Sciatic nerve (tissue), 2 donors: ENCODE results near the gene LURAP1L. TPM values are rescaled to one million over a fixed set of nuclear protein-coding genes. Genes with fewer than 3 reads are reported as not detected.

Experiments
- ATAC-seq: fragments of 200-7000 bp; cut with Tn5 transposase; one replicate; pipeline ENCODE4 v1.9.1; 2020; ENCODE audit warnings: mild to moderate bottlenecking, moderate library complexity
- DNase-seq: peaks from one replicate; pipeline ENCODE4 v3.0.0-alpha.2; 2020; ENCODE audit warnings: low spot score
- intact Hi-C: fragments of 100-400 bp; cut with DNase I; formaldehyde crosslinking; loops from one replicate; pipeline ENCODE4 v1.14.2; 2022
- total RNA-seq: library from RNA; stranded (reverse); fragmentation: NEBNext Ultra II Directional; extraction: Animal tissue kit (Norgen Biotek cat#: 25700); gene quantifications from one replicate; pipeline ENCODE4 v1.2.1, GENCODE V29; 2021
- donor health status: DM: no; HTN: no; CAD: no.
- donor health status: DM: no; HTN: no; CAD: no.

Gene LURAP1L
- total RNA-seq, 1 donor from 2014 or later, result 7.8 TPM

DNA sequence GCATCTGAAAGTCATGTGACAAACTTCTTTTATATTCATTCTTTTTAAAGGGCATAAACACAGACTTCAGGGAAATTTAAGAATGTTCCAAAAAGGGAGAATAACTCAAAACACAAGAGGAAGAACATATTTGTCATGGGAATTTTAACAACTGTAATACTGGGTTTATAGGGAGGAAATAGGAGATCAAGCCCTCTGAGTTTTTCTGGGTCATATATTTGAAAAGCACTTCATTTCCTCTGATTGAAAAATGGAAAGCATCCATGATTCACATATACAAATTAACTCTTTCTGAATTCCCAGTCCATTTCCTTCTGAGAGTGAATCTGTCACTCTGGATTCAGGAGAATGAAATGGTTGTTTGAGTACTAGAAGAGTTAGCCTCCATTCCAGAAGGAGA is 26.8 kb downstream of the LURAP1L start:
- no peak for ATAC-seq
- no peak for DNase-seq
- intact Hi-C loops, result no loop called here

DNA sequence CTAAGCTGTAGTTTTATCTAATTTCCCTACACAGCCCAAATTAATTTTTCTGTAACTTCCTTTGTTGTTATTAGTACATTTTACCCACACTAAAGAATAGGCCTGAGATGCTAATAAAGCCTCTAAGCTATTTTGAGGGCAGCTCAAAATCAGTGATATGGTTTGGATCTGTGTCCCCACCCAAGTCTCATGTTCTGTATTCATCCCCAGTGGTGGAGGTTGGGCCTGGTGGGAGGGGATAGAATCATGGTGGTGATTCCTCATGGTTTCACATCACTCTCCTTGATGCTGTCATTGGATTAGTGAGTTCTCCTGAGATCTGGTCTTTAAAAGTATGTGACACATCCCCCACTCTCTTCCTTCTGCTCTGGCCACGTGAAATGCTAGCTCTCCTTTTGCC is 27.3 kb downstream of the LURAP1L start:
- intact Hi-C loops, result no loop called here
- DNase-seq, result no peak
- ATAC-seq, result no peak

DNA sequence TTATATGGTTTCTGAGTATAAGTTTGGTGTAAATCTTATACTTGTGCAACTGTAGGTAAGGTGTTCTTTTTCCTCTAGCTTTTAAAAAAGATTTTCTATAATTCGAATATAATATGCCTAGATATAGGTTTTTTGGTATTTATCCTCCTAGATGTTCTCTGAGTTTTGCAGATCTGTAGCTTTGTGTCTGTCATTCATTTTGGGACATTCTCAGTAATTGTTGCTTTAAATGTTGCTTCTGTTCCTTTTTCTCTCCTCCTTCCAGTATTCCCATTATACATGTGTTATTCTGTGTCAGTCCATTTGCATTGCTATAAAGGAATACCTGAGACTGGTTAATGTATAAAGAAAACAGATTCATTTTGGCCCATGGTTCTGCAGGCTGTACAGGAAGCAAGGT is 33.7 kb downstream of the LURAP1L start:
- ATAC-seq (no peak), DNase-seq (no peak)
- intact Hi-C loops, result no loop called here

DNA sequence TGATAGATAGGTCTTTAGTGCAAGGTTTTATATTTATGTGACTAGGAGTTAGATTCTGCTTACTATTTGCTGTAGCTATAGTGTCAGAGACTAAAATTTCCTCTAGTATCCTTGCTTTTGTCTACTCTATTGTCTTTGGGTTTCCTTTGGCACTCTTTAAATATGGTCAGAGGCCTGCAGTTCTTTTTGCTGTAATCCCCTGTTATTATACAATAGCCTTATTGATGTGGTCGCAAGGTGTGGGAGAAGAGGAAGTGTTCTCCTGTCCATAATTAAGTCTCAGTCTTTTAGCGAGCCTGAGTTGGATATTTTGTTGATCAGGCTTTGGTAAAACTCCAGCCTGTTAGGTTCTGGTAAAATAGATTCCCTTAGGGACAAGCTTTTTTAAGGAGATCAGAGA is 34.9 kb downstream of the LURAP1L start:
- ATAC-seq, result no peak
- intact Hi-C loops, result no loop called here
- no peak for DNase-seq

DNA sequence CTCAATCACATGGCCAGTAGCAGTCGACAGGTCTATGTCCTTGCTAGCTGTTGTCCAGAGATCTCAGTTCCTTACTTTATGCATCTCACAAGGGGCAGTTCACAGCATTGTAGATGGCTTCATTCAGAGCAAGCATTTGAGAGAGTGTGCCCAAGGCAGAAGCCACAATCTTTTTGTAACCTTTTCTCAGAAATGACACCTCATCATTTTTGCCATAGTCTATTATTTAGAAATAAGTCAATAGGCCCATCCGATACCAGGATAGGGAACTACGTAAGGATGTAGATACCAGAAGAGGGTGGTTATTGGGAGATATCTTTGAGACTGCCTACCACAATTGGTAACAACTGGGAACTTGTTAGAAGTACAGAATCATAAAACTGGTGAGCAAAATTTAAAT is 37.1 kb downstream of the LURAP1L start:
- DNase-seq (no peak), ATAC-seq (no peak)
- intact Hi-C loops, result no loop called here

DNA sequence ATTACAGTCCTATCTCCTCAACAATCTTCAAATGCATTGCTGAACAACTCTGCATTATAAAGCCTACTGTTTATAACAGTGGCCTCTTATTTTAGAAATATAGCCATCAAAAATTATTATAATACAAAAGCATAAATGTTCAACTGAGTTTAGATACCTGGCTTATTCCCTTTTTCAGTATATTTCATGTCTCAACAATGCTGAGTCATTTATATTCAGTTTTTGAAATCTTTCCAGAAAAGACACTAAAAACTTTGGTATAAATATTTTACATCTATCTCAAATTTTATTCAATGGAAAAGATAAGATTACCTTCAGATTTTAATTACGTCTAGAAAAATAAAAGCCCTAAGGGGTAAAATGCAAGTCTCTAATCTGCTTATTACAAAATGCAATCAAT is 37.9 kb downstream of the LURAP1L start:
- DNase-seq (no peak), ATAC-seq (no peak)
- intact Hi-C loops, result no loop called here

DNA sequence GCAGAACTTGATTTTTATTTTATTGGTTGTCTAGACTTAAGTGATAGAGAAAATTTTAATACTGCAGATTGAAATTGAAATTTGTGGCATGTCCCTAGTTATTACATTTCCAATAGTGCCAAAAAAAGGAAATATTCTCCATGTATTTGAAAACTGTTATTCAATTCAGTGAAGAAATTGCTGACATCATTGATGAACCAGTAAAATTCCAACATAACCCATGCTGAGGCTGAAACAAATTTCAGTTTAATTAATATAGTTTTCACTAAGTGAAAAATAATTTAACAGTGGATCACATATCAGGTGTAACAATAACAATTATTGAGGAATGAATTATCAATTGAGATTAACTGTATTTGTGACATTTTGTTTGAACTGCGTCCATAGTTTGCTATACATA is 38.7 kb downstream of the LURAP1L start:
- DNase-seq (no peak), ATAC-seq (no peak)
- intact Hi-C loops, result no loop called here

DNA sequence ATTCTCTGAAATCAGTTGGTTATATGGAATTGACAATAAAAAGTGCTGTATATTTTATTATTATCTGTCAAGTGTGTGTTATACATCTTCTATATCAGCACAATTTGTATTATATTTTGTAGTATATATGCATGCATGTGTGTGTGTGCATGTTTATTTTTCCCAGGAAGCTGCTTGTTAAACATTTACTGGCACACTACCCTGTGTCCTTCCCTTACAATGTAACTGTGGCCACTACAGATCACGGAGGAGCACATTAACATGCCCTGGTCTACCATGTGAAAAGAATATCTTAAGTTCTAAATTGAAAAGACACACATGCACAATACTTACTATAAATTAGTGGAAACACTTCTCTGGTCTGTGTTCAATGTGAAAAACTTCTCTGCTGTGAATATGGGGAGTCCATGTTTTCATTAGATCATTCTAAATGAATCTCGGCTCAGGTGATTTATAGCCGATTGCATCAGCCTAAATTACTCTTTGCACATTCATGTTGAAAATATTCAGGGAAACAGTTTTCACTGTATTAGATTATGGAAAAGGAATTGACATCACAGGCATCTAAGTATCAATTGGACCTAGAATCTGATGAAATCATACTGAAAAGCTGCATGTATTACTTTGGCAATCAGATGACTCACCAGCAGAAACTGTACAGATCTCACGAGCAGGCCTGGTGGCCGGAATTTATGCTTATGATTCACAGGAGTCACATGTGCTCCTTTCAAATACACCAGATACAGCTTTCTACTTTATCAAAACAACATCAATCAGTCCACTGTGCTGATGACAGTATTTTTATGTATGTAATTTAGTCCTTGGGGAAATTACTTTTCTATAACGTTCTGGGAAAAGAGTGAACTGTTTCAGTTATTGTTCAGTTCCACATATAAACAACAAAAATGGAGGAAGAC is 39.4 kb downstream of the LURAP1L start:
- intact Hi-C loops, result no loop called here
- peak; percentile 63 for DNase-seq
- peak; percentile 88 for ATAC-seq

DNA sequence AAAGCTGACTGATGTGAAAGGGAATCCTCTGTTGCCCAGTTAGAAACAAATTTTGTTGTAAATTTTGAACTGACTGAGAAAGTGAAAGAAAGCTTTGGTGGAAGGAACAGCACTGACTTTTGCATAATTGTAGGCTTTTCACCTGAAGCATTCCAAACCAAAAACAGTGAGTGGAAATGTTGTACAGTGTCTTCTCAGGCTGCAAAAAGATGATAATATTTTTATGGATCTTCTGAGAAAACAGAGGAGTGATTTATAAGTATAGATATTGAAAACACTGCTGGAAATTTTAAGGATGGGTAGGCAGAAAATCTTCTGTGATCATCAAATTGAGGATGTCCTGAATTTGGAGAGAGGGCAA is 40.0 kb downstream of the LURAP1L start:
- no peak for ATAC-seq
- intact Hi-C loops, result no loop called here
- no peak for DNase-seq

DNA sequence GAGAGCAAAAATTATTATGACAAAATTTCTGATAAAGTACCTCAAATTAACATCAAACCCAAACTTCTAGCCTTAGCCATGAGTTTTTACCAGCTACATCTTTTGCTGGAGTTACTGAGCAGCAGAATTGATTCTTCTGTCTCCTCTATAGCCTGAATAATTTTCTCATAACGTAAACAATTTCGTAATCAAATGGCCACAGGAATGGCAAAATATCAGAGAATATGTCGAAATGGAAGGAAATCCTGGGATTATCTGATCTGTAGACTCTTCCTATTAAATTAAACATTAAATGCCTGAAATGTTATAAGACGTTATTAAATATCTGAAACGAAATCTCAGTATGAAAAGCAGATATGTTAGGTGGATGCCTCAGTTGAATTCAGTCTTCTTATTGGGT is 41.1 kb downstream of the LURAP1L start:
- DNase-seq (no peak), ATAC-seq (no peak)
- intact Hi-C loops, result no loop called here

DNA sequence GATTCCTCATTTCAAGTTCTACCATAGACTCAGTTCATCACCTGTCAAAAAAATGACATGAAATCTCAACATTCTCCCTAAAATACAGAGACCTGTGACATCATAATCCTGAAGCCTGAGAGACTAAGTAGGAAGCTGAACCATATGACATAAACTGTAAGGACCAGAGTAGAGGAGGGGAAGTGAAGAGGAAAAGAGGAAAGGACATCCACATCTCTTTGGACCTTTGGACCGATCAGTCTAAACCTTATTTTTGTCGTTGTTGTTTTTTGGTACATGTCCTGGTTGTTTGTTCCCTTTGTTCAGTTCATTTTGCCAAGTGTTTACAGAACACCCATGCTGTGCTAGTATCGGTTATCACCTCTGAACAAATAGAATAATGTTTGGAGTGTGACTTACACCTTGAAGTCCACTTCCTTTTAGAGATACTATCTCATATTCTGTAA is 41.9 kb downstream of the LURAP1L start:
- no peak for DNase-seq
- intact Hi-C loops, result no loop called here
- no peak for ATAC-seq

DNA sequence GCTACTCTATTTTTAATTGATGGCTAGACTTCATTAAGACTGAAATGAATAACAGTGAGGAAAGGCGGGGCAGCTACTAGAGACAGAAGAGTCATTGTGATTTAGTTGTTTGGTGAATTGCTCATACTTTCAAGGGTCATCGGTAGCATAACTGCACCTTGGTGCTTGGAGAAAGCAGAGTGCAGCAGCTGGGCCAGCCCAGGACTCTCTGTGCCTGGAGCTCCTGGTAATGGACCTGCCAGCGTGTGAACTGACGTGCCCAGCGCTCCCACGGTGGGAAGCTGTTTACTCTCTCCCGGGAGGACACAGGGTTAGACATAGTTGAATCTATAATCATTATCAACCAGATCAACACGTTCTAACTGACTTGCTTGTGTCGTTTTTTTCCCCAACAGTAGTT is 42.9 kb downstream of the LURAP1L start:
- peak; percentile 68 for ATAC-seq
- intact Hi-C loops, result no loop called here
- DNase-seq, result no peak

DNA sequence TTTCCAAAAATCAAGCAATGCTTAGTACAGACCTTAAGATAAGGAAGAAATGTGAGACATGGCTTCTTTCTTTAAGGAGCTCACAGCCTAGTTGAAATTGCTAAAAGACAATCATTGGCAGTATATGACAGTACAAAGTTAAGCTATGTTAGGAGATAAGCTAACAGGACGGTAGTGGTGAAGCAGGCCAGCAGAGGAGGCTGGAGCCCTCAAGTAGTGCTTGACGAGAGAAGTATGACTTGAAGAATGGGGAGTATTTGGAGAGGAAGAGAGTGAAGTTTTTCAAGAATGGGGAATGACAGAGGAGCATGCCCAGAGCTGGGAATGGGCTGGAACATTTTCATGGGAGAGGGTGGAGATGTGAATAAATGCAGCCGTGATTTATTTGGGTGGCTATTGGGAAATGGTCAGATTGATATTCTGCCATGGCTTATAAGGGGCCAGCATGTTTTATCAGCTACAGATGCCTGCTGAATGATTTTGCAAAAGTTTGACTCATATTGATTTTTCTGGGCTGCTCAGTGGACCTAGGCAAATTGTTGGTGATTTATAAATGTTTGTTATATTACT is 43.7 kb downstream of the LURAP1L start:
- DNase-seq, result no peak
- intact Hi-C loops, result no loop called here
- no peak for ATAC-seq

DNA sequence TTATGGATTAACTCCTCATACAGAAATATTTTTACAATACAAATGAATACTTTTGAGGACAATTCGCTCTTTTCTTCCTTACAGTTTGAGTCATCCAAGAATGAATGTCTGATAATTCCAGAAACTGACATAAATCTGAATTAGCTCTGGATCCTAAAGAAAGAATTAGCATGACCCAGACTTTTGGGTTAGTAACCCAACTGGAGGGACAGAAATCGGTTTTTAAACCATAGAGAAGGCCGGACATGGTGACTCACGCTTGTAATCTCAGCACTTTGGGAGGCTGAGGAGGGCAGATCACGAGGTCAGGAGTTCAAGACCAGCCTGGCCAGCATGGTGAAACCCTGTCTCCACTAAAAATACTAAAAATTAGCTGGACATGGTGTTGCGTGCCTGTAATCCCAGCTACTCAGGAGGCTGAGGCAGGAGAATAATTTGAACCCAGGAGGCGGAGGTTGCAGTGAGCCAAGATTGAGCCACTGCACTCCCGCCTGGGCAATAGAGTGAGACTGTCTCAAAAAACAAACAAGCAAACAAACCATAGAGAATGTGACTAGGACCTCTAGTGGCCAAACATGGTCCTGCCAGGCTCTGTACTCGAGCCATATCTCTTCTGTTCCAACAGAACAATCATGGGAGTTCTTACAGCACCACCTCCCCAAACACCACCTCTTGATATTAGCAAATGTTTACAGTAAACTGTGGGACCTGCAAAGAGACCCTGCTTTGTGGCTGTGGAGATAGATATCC is 44.8 kb downstream of the LURAP1L start:
- no peak for ATAC-seq

DNA sequence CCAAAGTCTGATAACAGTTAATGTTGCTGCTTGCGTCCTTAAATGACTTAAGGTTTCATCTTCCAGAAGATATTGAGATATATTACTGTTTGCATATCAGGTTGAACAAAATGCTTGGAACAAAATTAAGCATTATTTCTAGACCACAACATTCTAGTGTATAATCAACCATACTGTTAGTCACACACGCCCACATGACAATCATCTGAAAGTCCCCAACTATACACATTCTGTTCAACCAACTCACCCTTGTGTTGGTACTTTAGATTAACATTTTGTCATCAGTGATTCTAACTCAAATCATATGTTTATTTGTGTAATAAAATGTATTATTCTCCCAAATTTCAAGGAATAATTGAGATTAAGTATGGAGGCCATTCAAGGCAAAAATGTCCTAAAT is 47.3 kb downstream of the LURAP1L start:
- no peak for ATAC-seq
- intact Hi-C loops, result no loop called here
- no peak for DNase-seq

More for the DNA sequence above, 44.8 kb downstream of the LURAP1L start:
- intact Hi-C loops, result no loop called here
- DNase-seq, result no peak

DNA sequence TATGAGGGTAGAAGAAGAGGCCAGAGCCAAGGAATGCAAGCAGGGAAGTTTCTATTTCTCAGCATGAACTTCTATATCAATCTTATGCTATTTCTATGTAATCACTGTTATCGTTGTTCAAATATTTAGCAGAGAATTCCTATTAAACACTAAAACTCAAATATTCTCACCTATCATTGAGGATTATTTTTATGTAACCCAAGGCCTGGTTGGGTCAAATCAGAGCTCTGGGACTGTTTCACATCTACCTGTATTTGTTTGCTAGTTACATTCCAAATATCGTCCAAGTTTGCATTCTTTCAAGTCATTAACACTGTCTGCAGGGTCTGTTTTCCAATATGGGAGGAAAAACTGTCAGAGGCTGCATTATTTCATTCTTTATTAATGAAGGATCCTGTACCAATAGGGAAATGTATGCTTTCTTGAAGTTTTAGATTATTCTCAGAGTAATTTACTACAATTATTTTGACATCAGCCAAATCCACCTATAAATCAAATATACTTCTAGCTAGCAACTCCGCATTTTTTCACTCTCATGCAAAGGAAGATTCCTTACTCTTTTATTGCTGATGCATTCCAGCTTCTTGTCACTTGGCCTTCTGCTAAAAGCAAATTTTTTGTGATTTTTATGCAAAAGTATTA is 52.2 kb downstream of the LURAP1L start:
- intact Hi-C loops, result no loop called here
- DNase-seq, result no peak
- ATAC-seq, result no peak

DNA sequence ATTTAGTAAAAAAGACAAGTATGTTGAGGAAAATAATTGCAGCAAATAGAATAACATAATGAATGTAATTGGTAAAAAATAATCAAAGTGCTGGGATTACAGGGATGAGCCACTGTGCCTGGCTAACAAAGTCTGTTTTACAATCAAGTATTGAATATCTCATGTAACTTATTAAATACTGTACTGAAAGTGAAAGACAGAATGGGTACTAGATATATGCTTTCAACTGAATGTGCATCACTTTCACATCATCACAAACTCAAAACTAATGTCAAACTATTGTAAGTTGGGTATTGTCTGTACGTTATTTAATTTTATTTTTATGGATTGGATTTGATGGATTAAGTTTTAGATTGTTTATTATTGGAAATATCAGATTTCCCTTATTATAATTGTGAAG is 58.9 kb downstream of the LURAP1L start:
- intact Hi-C loops, result no loop called here
- DNase-seq, result no peak
- no peak for ATAC-seq

DNA sequence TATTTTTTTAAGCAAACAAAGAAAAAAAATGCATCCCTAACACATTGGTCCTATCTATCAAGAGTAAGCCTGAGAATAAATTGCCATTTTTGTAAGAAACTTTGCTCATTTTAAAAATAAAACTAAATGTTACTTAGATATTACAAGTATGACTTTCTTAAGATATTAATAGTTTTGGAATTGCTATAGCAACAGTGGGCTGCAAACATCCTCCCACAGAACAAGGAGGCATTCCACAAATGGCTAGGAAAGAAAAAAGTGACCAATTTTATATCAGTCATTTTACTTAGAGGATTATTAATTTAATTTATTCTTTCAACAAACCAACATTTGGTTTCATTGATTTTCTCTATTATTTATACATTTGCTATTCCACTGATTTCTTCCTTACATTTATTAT is 63.7 kb downstream of the LURAP1L start:
- no peak for ATAC-seq
- no peak for DNase-seq
- intact Hi-C loops, result no loop called here

DNA sequence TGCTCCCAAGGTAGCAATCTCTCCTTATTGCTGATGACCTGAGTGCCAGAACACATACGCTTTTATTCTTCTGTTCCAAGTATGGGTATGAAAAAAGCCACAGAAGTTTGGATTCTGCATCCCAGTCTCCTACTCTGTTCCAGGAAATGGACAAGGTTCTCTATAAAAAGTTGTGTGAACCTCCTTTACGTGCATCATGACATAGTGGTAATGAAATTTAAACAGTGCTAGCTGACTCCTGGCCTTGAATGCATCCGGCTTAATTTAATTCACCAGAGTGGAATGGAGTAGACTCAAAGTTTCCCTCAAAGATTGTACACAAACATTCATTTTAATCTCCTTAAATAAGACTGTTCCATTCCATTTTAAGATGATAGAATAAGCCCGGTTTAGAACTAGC is 68.9 kb downstream of the LURAP1L start:
- DNase-seq (no peak), ATAC-seq (no peak)
- intact Hi-C loops, result no loop called here

DNA sequence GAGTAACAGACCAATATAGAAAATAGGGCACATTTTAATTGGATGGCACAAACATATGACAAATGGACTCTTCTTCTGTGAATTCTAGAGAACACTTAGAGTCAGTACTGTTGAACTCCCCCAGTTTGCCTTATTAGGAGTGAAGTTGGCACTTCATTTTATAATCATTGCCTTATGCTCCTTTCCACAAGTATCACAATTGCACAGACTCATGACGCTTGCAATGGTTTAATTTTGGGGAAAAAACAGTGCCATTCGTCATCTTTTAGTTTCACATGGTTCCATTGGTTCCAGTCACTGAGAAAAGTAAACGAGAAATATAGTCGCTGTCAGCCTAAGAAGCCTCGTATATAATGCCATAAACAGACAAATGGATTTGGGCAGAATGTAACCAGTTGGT is 71.2 kb downstream of the LURAP1L start:
- ATAC-seq (peak; percentile 56), DNase-seq (no peak)
- intact Hi-C loops, result no loop called here
